Panc1 (cell line): ENCODE data around the gene CMIP.

ENCODE experiments used
- POLR2AphosphoS5 ChIP-seq: IDR thresholded peaks from 2 replicates; pipeline ENCODE4 v1.6.1; 2012; ENCODE audit warnings: mild to moderate bottlenecking, low read depth, low read length, moderate library complexity
- SIN3A ChIP-seq: IDR thresholded peaks from 2 replicates; pipeline ENCODE4 v1.6.1; 2012; ENCODE audit warnings: low read depth, mild to moderate bottlenecking, low read length, moderate library complexity, borderline replicate concordance; ENCODE audit not compliant: insufficient read depth
- TCF7L2 ChIP-seq: IDR thresholded peaks from 2 replicates; pipeline ENCODE4 v1.6.1; 2011; ENCODE audit warnings: mild to moderate bottlenecking, low read depth, low read length, inconsistent platforms
- TF ChIP-seq, protein P1 (sequence below): fragments of 450-650 bp; IDR thresholded peaks from 2 replicates; pipeline ENCODE4 v1.5.1; 2017; ENCODE audit warnings: mild to moderate bottlenecking
- TF ChIP-seq, protein P2 (sequence below), 2 experiments: IDR thresholded peaks; 2 replicates each; pipeline ENCODE4 v1.6.1; 2011 to 2012; ENCODE audit warnings: low read depth in 2 of 2, control low read depth in 1 of 2, low read length in 1 of 2, mild to moderate bottlenecking in 1 of 2, moderate library complexity in 1 of 2; ENCODE audit not compliant: insufficient read depth in 1 of 2

DNA sequence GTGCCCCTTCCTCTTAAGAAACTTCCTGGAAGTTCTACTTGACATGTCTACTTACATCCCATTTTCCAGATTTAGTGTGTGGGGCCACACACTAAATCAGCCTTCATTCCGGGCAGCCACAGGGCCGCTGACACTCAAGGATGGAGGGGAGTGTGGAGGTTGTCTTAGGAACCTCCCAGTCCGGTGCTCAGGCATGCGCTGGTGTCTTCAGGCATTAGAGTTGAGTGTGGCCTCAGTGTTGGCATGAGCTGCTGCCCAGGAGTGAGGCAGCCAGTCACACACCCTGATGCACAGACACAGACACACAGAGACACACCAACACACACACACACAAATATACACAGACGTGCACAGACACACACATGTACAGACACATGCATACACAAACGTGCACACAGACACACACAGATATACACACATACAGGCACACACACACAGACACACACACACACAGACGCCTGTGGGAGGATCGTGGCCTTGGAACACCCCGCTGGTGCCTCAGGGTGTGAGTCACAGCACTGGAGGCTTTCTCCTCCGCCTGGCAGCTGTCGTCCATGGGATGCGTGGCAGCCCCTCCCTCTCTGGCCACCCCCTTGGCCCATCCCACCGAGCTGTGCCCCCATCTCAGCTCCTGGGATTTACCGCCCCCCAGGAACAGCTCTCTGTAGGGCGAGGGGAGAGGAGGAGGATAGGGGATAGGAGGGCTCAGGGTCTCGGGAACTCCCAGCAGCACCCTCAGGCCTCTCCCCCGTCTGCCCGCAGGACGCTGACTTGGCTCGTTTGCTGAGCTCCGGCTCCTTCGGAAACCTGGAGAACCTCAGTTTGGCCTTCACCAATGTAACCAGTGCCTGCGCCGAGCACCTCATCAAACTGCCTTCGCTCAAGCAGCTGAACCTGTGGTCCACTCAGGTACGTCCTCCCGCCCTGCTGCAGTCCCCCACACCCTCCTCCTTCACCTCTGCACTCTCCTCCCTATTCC is 258.9 kb downstream of the CMIP start:
- TF ChIP-seq, protein P1, sequence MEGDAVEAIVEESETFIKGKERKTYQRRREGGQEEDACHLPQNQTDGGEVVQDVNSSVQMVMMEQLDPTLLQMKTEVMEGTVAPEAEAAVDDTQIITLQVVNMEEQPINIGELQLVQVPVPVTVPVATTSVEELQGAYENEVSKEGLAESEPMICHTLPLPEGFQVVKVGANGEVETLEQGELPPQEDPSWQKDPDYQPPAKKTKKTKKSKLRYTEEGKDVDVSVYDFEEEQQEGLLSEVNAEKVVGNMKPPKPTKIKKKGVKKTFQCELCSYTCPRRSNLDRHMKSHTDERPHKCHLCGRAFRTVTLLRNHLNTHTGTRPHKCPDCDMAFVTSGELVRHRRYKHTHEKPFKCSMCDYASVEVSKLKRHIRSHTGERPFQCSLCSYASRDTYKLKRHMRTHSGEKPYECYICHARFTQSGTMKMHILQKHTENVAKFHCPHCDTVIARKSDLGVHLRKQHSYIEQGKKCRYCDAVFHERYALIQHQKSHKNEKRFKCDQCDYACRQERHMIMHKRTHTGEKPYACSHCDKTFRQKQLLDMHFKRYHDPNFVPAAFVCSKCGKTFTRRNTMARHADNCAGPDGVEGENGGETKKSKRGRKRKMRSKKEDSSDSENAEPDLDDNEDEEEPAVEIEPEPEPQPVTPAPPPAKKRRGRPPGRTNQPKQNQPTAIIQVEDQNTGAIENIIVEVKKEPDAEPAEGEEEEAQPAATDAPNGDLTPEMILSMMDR, result no peak
- TF ChIP-seq POLR2AphosphoS5, result no peak
- TF ChIP-seq, protein P2, sequence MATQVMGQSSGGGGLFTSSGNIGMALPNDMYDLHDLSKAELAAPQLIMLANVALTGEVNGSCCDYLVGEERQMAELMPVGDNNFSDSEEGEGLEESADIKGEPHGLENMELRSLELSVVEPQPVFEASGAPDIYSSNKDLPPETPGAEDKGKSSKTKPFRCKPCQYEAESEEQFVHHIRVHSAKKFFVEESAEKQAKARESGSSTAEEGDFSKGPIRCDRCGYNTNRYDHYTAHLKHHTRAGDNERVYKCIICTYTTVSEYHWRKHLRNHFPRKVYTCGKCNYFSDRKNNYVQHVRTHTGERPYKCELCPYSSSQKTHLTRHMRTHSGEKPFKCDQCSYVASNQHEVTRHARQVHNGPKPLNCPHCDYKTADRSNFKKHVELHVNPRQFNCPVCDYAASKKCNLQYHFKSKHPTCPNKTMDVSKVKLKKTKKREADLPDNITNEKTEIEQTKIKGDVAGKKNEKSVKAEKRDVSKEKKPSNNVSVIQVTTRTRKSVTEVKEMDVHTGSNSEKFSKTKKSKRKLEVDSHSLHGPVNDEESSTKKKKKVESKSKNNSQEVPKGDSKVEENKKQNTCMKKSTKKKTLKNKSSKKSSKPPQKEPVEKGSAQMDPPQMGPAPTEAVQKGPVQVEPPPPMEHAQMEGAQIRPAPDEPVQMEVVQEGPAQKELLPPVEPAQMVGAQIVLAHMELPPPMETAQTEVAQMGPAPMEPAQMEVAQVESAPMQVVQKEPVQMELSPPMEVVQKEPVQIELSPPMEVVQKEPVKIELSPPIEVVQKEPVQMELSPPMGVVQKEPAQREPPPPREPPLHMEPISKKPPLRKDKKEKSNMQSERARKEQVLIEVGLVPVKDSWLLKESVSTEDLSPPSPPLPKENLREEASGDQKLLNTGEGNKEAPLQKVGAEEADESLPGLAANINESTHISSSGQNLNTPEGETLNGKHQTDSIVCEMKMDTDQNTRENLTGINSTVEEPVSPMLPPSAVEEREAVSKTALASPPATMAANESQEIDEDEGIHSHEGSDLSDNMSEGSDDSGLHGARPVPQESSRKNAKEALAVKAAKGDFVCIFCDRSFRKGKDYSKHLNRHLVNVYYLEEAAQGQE (IDR thresholded peaks at IDR 0.05; ENCODE audit: insufficient read depth in 1 of 2, low read depth in 2 of 2, low read length in 1 of 2), result no peak
- TF ChIP-seq SIN3A, result no peak
- no peak for TF ChIP-seq TCF7L2
